Measurements from ENCODE around the gene MS4A18.
A peak's percentile ranks its signal among the peaks of the same experiment; 100 is the strongest.
"Not testable (repeated sequence)": the region's sequence is repeated elsewhere in the genome, so short reads cannot be mapped to it uniquely, and the experiment has no call there.

Gene MS4A18

GRCh38 chr11:60724420-60724819 is at the start of gene MS4A18:
MS4A18 (plus strand) TSS chr11:60724720.
- DNase-seq = no peak

- DNase-seq = not testable (repeated sequence)
Observed at GRCh38 chr11:60678231-60678630, 46.3 kb upstream of the MS4A18 start.

- DNase-seq = no peak
Observed at GRCh38 chr11:60679879-60680278, 44.6 kb upstream of the MS4A18 start.

GRCh38 chr11:60680455-60681119 is 43.9 kb upstream of the MS4A18 start:
- no peak for DNase-seq

GRCh38 chr11:60684541-60684848 is 40.0 kb upstream of the MS4A18 start:
- DNase-seq = not testable (repeated sequence)

- DNase-seq = no peak
Observed at GRCh38 chr11:60691661-60692060, 32.9 kb upstream of the MS4A18 start.

GRCh38 chr11:60699284-60699691 is 25.2 kb upstream of the MS4A18 start, which contains the start of gene MS4A8:
MS4A8 (plus strand) TSS chr11:60699612; CDS start chr11:60700861, 1,249 bp downstream.
- DNase-seq = no peak

- no peak for DNase-seq
Observed at GRCh38 chr11:60699936-60700335, 24.6 kb upstream of the MS4A18 start.

- peak; percentile 27 for DNase-seq
Observed at GRCh38 chr11:60700689-60701468, 23.6 kb upstream of the MS4A18 start.

- DNase-seq = no peak
Observed at GRCh38 chr11:60701469-60701818, 23.1 kb upstream of the MS4A18 start.

GRCh38 chr11:60703374-60703773 is 21.1 kb upstream of the MS4A18 start:
- no peak for DNase-seq

- no peak for DNase-seq
Observed at GRCh38 chr11:60705895-60706294, 18.6 kb upstream of the MS4A18 start.

GRCh38 chr11:60706931-60707330 is 17.6 kb upstream of the MS4A18 start:
- DNase-seq = no peak

- no peak for DNase-seq
Observed at GRCh38 chr11:60710482-60710881, 14.0 kb upstream of the MS4A18 start.

- DNase-seq = no peak
Observed at GRCh38 chr11:60711276-60711675, 13.2 kb upstream of the MS4A18 start.

GRCh38 chr11:60713423-60713822 is 11.1 kb upstream of the MS4A18 start:
- DNase-seq = not testable (repeated sequence)

GRCh38 chr11:60717956-60718355 is 6.6 kb upstream of the MS4A18 start:
- DNase-seq = peak; percentile 75

GRCh38 chr11:60718524-60719316 is 5.8 kb upstream of the MS4A18 start:
- peak; percentile 65 for DNase-seq

- no peak for DNase-seq
Observed at GRCh38 chr11:60719391-60719790, 5.1 kb upstream of the MS4A18 start.

GRCh38 chr11:60720460-60720859 is 4.1 kb upstream of the MS4A18 start:
- DNase-seq = no peak

- no peak for DNase-seq
Observed at GRCh38 chr11:60725592-60725991, 1.1 kb downstream of the MS4A18 start.

GRCh38 chr11:60731586-60731985 is 7.1 kb downstream of the MS4A18 start:
- DNase-seq = no peak

- no peak for DNase-seq
Observed at GRCh38 chr11:60734279-60734678, 9.8 kb downstream of the MS4A18 start.

GRCh38 chr11:60739114-60739513 is 14.6 kb downstream of the MS4A18 start:
- DNase-seq = no peak
